Thoracic aorta endothelial cell (primary cell): ENCODE data around the gene SNORC. TPM values are rescaled to one million over a fixed set of nuclear protein-coding genes. Genes with fewer than 3 reads are reported as not detected.

Source experiments
- small RNA-seq: library from RNA; depleted of rRNA; stranded (forward); fragments of <200 nt; gene quantifications from one replicate; pipeline ENCODE3, GENCODE V24; 2012
- total RNA-seq: library from RNA; depleted of rRNA; stranded (reverse); fragments of >200 nt; gene quantifications from 2 replicates; pipeline ENCODE4 v1.2.3, GENCODE V29; 2012

SNORC gene
- 0.40 and 0.79 TPM in 2 replicates for total RNA-seq

DNA sequence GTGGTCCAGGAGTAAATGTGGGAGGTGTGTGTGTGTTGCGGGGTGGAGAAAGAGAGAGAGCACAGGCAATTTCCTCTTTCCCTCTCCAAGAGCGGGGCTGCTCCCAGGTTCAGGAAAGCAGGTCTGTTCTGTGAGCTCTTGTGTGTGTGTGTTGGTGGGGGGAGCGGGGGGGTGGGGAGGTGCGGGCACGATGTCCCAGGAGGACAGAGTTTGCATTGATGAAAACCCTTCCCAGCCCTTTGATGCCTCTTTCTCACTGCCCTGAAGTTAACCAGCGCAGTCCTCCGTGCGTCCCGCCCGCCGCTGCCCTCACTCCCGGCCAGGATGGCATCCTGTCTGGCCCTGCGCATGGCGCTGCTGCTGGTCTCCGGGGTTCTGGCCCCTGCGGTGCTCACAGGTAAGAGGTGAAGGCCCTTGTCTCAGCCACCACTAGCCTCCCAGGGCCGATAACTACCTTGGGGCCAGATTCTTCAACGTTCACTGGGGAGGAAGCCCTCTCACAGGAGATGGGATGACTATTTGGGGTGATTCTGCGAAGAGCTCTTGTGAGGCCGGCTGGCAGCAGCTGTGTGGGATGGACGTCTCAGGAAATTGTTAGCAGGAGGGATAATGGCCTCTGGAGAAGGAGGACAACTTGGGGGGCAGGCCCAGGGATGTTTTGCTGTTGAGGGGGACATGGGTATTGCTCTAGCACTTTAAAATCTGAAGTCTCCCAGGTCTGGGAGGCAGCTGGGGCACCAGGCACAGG lies at the start of gene SNORC:
Gene SNORC, plus strand, starts transcription at position 247 of the 748 bp plus-strand sequence. Its CDS starts 78 bp downstream, at position 325.

Small RNAs within 50 kb of the gene (small RNA-seq; reads per million reads assigned to genes)
- not detected for gene RF00019

Other genes starting within 250 kb of the SNORC start
- 0.13 TPM in 1 of 2 replicates, not detected in the other for gene EFHD1, start 236.7 kb upstream of the SNORC start, total RNA-seq
- 63.6 and 75.9 TPM in 2 replicates for gene GIGYF2, start 172.9 kb upstream of the SNORC start, total RNA-seq
- gene KCNJ13, start 93.7 kb upstream of the SNORC start, total RNA-seq: not detected in 2 replicates
- gene NGEF, start 143.0 kb downstream of the SNORC start, total RNA-seq: 0.50 and 1.5 TPM in 2 replicates
- not detected in 2 replicates for gene NEU2, start 162.4 kb downstream of the SNORC start, total RNA-seq
- gene INPP5D, start 190.1 kb downstream of the SNORC start, total RNA-seq: 36.8 and 39.6 TPM in 2 replicates